DMS79 (cell line): ENCODE results near the gene MAN1C1.
A peak's percentile ranks its signal among the peaks of the same experiment; 100 is the strongest.

Experiments
- DNase-seq: peaks from one replicate; lab custom pipeline; 2025; lab: John Stamatoyannopoulos, UW

MAN1C1 gene

DNA sequence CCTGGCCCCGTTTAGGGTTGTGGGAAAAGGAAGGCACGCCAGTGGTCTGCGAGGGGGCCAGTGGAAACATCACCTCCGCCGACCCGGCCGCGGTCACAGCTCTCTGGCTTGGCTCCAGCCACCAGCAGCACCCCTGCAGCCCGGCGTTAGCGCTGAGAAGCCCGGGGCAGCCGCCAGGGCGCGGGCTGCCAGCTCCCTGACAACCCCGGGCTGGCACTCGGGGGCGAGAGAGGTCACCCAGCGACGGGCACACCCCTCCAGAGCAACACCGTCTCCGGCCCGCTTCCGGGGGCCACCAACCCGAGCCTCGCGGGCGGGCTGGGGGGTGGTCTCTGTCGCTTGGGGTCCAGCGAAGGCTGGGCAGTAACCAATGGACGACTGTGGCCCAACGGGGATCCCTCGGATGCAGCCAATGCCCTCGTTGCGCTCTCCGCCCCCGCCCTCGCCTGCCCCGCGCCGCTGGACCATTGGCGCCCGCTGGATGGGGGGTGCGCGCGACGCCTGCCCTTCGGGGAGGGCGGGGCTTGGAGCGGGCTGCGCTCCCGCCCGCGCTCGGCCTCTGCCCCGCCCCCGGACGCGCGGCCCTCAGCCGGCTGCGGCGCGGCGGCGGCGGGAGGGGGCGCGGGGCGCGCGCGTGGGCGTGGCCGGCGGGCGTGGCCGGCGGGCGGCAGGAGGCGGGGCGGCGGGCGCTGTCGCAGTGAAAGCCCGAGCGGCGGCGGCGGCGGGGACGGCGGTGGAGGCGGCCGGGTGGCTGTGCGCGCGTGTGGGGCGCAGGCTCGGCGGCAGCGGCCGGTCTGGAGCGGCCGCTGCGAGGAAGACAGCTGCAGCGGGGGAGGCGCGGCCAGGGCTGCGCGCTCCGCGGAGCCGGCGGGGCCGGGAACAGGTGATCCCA is at the start of gene MAN1C1:
MAN1C1 (plus strand) TSS at position 697 of the 892 bp plus-strand sequence. CDS start 1,007 bp downstream, outside the sequence.
- peak; percentile 82 for DNase-seq

DNA sequence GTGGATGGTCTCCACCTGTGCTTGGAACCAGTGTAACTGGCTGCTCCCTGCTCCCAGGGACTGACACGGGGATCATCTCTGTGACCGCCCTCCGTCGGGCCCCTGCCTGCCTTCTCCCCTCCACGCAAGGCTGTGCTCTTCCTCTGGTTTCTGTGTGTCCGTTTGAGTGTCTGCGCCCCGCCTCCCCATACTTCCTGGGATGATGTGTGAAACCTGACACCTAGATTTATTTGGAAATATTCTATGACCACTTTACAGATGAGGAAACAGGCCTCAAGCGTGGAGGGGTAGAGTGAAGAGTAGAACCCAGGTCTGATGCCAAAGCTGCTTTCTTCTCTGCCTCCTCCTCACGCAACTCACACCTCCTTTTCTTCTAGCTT is 48.9 kb upstream of the MAN1C1 start:
- no peak for DNase-seq

DNA sequence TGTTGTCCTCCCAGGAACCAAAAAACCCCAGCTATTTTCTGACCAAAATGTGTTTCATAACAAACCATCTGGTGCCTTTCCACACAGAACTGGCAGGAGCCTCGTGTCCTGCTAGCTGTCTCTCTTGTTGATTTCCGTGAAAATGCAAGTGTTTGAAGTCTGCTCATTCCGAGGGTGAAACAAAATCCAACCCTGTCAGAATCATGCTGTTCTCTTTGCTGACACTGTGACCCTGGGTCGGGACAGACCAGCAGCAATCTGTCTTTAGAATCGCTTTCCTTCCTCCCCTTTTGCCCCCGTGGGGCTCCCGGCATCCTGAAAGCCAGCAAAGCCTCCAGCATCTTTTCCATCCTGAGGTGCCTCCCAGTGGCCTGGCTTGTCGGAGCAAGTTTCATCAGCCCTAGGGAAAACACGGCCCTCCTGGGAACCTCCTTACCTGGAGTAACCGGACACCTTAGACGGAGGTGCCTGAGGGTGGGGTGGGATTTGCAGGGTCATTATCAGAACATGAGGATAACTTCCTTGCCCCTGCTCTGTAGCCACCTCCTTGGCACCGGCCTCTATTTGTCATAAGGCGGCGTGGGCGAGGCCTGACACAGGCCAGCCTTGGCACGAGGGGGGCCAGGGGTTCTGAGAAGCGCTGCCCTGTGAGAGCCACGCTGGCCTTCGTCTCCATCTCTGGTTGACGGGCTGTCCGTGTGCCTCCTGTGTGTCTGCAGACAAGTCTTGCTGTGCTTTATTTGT is 48.3 kb upstream of the MAN1C1 start:
- peak; percentile 58 for DNase-seq

DNA sequence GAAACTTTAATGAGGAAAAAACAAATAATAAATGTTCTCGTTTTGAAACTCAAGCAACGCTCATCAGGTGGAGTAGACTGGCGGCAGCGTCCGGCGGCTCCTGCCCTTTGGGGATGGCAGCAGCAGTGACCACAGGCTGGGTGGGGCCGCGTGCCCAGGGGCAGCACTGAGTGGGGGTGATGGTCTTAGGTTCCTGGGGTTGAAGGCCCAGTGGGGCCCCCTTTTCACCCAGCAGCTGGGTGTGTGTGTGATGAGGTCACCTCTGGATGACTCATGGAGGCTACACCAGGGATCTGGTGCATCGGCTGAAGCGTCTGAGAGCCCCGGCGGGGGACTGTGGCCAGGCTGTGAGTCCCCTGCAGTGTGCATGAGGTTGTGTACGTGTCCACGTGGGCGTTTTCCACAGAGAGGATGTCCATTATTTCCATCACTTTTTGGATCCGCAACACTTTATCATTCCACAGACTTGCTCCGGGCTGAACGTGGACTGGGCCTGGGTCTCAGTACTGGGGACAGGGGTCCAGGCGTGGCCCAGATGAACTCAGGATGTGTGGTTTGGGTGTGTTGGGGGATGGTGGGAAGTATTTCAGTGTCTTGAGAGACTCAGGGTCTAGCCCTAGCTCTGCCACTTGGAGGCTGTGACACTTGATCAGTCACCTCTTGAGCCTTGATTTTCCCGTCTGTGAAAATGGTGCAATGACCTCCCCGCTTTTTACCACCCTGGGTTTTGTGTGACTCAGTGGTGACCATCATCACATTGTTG is 47.6 kb upstream of the MAN1C1 start:
- DNase-seq: no peak

DNA sequence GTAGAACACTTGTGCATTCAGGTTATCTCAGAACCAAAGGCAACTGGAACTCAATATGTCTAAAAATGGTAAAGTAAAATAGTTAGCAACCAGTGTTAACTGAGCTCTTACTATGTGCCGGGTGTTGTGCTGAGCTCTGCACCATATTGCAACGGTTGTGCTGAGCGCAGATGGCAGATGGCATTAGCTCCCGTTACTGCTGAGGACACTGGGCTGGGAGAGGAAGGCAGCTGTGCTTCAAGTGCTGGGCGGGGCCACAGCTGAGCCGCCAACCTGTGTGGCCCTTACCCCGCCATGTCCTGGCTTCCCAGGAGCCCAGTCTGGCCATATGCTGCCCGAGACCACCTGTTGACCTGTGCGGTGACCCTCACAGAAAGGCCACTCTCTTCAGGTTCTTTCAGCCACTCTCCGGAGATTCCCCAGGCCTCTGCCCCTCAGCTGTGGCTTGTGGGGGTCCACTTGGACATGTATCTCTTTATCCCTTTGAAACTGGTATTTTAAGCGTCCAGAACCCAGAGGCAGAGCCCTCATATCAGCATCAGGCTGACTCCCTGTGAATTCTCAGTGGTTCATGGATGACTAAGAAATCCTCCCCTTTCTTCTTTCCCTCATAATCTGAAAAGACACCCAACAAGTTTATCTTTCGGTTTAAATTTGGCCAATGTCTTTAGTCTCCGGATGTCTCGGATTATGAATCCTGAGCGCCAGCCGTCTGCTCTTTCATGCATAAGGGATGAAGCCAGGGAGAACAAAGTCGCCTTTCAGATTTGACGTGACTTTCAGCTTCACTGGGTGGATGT is 46.8 kb upstream of the MAN1C1 start:
- DNase-seq: no peak

DNA sequence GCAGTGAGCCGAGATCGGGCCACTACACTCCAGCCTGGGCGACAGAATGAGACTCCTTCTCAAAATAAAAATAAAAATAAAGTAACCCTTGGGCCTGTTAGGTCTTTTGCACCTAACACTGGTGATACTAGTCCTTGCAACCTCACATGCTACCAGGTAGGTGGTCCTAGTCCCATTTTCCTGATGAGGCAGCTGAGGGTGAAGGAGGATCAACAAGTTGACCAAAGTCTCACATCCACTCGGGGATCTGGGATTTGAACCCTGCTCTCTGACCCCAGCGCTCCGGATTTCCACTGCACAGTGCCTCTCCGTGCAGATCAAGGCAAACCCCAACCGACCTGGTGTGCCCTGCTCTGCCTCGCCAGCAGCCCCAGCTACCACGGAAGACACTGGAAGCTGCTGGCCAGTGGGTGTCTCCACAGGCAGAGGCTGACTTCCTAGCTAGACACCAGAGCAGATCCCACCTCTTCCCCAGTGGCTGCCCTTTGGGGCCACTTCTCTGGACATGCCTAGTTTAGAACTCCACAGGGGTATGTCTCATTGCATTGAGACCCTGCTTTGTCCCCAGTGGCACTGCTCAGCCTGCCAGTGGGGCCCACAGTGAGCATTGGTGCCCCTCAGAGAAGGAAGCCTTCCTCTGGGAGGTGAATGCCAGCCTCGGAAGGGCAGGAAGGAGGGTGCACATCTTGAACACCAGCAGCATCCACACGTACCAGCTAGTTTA is 45.6 kb upstream of the MAN1C1 start:
- no peak for DNase-seq

DNA sequence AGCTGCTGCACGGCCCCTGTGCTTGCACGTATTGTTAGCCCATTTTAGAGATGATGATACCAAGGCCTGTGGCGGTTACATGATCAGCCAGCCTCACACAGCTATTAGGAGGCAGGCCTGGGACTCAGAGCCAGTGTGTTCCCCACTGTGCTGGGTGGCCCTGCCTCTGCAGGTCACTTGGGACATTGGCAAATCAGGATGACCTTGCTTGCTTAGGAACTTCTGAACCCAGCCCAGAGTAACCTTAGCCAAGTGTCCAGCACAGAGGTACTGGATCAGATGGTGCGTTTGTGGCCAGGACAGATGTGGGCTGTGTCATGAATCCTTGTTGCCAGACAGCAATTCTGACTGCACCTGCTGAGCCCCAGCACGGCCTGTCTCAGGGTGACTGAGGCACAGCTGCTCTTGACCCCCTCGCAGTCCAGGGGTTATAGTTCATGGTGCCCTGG is 45.0 kb upstream of the MAN1C1 start:
- DNase-seq: no peak

DNA sequence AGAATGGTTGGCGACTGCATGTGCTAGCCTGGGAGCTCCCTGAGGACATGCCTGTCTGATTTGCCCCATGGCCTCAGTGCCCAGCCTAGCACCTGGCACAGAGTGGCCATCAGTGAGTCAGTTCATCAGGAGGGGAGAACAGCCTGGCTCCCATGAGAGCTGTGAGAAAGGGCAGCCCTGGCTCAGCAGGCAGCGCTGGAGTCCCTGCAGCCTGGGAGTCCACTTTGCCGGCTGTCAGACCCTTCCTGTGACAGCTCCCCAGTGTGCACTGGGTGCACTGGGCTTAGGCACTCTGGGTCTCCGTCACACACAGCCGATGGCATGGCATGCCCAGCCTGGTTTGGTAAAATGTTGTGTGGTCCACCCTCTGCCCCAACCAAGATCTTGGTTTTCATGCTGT is 44.5 kb upstream of the MAN1C1 start:
- DNase-seq: no peak

DNA sequence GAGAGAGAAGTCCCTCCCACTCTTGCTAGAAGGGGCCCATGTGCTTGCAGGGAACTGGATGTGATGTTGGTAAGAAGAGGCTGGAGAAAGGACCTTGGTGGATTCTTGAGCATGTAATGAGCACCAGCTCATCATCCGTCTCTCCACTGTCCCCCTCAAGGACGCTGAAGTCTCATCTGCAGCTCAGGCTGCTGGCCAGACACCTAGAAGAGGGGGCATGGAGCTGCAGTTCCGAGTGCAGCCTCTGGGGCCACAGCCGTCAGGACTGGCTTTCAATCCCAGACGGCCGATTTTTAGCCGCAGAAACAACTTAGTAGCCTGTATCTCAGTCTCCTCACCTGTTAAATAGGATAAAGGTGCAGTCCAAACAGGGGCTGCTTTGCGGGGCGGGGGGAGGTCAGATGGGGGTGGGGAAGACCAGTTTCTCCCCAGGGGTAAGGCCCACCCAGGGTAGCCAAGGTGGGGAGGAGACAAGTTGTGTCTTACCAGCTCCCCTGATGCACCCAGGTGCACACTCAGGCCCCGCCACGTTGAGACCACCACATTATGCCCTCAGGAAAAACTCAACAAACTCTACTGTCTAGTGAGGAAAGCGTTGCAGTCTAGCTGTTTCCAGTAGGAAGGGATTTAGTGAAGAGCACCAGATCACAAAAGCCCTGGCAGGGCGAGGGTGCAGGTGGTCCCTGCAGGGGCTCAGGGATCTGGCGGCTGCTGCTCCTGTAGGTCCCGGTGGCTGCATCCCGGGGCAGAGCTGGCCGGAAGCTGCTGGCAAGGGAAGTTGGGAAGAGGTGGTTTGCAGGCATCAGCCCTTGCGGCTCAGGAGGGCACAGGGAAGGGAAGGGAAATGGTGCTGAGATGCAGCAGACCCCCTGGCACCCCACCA is 43.6 kb upstream of the MAN1C1 start:
- no peak for DNase-seq

DNA sequence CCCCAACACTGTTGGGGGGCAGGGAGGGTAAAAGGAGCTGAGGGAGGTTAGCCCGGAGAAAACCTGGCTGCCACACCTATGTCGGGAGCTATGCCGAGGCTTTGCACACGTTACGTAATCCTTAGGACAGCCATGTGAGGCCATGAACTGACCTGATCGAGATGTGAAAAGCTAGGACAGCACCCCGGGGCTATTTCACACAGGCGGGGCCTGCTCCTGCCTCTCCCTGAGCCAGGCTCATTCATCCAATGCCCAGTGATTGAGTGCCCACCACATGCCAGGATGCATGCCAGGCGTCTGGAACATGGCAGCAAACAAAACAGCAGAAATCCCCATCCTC is 43.0 kb upstream of the MAN1C1 start:
- no peak for DNase-seq

DNA sequence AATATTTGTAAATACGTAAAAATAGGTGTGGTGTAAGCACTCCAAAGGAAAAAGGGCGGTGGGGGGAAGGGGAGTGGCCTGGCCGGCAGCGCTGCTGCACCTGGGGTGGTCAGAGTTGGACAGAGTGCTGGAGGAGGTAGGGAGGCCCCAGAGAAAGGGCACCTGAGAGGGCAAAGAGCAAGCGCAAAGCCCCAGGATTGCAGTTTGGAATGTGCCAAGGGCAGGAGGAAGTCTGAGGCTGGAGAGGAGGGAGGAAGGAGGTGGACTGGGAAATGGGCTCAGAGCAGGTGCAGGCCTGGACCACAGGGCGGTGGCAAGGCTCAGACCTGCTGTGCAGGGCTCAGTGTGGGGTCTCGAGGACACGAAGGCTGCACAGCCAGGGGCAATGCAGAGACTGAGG is 42.6 kb upstream of the MAN1C1 start:
- no peak for DNase-seq

DNA sequence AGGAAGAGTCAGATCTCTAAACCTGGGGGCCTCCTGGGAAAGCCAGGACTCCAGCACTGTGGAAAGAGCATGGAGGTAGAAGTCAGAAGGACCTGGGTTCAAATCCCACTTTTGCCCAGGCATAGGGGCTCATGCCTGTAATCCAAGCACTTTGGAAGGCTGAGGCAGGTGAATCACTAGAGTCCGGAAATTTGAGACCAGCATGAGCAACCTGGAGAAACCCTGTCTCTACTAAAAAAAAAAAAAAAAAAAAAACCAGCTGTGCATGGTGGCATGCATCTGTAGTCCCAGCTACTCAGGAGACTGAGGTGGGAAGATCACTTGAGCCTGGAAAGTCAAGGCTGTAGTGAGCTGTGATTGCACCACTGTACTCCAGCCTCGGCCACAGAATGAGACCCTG is 41.4 kb upstream of the MAN1C1 start:
- no peak for DNase-seq

DNA sequence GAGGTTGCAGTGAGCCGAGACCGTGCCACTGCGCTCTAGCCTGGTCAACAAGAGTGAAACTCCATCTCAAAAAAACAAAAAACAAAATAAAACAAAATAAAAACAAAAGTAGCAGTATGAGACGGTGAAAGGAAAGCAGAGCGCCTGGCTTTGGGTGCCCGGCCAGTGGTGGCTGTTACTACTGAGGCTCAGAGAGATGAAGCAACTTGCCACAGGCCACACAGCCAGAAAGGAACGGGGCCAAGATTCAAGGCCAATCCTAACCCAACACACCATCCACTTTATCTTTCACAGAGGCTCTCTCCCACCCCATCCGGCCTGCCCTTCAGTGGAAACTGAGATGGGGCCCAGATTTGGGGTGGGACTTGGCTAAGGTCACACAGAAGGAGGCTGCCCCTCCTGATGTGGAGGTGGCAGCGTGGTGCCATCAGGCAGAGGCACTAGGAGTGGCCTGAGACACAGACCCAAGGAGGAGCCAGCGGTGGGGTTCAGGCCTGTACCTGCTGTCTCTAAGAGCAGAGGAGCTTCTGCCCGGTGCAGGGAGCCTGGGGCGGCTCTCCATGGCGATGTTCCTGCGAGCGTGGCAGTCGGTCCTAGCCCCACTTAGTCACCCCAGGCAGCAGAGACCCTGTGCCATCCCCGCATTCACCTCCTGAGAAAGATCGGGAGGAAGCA is 40.0 kb upstream of the MAN1C1 start:
- DNase-seq: no peak

DNA sequence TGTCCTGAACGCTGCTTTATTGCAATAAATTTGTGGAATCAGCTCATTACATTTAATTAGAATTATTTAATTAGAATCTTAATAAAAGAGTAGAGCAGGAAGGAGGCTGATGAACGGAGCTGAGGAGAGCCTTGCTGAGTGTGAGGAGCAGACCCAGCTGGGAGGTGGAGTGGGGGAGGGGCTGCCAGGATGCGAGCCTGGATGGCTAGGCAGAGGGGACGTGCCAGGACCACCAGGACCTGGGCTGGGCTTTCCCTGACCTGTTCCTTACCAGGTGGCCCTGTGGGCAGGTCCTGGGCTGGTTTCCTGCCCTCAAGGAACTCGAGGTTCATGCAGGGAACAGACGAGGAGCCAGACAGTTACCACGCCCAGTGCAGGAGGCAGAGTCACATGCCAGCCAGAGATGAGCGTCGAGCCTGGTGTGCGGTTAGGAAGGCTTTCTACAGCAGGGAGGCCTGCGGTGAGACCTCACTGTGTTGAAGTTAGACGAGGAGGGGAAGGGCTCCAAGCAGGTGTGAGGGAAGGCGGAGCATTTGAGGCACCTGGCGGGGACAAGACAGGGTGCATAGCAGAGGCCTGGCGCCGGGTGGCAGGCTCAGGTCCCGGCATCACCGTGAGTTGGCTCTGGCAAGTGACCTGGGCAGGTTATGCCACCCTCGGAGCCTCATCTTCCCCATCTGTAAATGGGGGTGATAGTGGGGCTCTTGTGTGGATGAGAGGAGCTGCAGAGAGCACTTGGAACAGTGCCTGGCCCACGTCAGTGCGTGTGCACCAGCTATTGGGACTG is 39.3 kb upstream of the MAN1C1 start:
- no peak for DNase-seq

DNA sequence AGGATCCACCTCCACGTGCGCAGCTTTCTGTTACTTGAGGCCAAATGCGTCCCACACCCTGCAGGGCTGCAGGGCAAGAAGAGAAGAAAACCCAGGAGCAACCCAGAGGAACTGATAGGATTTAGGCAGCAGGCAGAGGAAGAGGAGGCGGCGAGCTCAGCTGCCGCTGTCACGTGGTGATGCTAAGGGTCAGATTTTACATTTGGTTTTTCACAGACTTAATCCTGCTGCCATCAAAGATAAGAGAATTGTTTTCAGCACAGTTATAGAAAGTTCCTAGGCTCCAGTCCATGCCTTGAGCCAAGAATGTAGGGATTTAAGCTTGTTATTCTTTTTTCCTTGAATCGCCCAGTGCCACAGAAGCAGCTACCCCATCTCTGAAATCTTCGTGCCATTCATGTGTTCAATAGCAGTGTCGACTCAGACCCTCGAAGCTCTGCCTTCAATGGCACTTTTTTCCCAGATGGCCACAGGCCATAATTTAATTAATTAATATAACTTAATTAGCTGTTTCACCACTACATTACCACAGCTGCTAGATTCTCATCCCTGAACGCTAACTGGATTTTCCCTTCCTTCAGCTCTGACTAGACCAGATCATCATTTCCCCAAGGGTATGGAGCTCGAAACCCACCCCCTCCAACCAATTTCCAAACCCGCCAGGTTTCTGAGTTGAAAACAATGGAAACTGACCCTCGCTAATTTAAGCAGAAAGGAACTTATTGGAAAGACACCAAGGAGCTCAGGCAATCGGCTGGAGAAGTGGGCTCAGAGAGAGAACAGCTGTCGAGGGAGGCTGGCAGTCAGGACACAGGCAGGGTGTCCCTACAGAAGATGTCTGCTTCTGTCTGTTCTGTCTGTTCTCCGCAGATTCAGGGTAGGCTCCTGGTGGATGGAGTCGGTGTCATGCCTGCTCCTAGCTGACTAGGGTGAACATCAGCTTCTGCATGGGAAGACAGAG is 37.0 kb upstream of the MAN1C1 start:
- DNase-seq: no peak

DNA sequence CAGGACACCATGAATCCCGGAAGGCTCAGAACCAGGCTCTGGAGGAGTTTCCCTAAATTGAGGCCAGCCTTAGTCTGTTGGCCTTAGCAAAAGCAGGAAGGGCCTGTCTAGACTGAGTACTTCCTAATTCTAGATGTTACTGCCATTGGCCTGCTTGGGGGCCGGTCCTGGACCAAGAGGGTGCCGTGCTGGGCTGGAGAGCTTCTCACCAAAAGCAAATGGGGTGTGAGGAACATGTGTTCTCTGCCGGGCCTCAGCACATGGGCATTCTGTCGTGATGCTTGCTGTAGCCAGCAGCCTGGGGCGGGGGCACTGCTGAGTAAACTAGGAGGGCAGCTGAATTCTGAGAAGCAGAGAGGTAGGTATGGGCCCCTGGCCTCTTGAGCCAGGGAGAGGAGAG is 35.7 kb upstream of the MAN1C1 start:
- DNase-seq: no peak

DNA sequence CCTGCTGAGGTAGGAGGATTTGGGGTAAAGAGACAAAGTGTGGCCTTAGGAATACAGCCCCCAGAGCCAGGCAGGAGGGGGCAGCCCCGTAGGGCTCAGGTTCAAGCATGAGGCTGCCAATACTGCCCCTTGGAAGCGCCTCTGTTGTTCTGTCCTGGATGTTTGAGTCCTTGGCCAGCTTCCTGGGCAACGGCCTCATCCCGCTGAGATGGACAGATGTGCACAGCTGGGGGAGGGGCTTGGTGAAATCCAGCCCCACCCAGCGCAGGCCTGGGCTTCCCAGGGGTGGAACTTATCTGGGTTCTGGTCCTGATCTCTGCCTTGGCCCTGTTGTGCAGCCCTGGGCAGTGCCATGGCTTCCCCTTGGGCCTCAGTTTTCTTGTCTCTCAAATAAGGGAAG is 34.8 kb upstream of the MAN1C1 start:
- no peak for DNase-seq
